T1000 (cell line): ENCODE data around the gene WDFY2.
"Not testable (repeated sequence)": the region's sequence is repeated elsewhere in the genome, so short reads cannot be mapped to it uniquely, and the experiment has no call there.

Experiments
- DNase-seq: peaks from one replicate; lab custom pipeline; 2025; ENCODE audit warnings: mixed read lengths; lab: John Stamatoyannopoulos, UW

The WDFY2 gene

GRCh38 chr13:51666374-51666773 lies 82.1 kb downstream of the WDFY2 start:
- no peak for DNase-seq

GRCh38 chr13:51666839-51667238 lies 82.6 kb downstream of the WDFY2 start:
- DNase-seq, result no peak

- no peak for DNase-seq
Observed at GRCh38 chr13:51668580-51669195, 84.4 kb downstream of the WDFY2 start.

DNA sequence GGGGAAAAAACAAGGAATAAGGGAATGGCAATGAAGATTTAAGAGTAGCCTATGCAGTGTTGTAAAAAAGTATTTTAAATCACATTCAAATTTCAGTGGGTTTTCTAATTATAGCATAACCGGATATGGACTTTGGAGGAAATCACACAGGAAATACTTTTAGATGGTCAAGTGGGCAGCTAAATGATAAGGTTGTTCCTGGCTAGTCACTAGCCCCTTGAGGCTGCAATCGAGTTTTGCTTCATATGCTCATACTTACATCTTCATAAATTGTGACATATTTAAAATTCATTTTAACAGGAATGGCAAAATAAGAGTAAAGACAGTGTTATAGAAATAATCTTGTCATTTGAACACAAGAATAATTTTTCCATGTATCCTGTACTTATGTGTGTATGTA lies 88.9 kb downstream of the WDFY2 start:
- DNase-seq, result no peak

DNA sequence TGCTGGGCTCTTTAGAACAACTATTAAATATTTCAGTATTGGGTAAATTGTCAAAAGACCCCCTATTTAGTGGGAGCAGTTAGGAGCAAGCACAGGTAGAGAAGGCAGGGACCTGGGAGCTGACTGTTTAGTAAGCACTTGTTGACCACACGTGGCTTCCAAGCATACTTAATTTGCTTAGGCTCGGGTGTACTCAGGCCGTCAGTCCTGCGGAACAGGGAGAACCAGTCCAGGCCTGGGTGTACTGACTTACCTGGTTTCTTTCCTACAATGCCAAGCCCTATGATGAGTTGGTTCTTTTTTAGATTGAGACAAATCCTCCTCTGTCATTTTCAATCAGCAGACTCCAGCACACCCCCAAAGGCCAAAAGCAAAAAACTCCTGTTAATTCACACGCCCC lies 90.0 kb downstream of the WDFY2 start:
- no peak for DNase-seq

GRCh38 chr13:51675385-51675784 lies 91.1 kb downstream of the WDFY2 start:
- DNase-seq, result no peak

GRCh38 chr13:51675877-51676276 lies 91.6 kb downstream of the WDFY2 start:
- DNase-seq, result no peak

DNA sequence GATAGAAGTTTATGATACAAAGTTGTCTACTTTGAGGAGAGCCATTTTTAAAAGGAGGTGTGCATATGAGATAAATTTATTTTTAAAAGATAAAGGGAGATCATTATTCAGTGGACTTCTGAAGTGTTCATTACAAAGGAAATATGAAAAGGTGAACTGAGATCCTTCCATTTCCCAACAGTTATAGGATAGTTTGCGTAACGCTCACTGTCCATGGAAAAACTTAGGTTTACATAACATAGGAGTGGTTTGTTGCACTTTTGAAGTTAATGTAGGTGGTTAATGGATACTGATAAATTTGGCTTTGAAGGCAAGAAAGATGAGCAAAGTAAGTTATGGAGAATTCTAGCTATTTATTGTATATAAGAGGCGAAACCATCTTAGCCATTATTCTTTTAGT lies 92.5 kb downstream of the WDFY2 start:
- no peak for DNase-seq

- DNase-seq, result no peak
Observed at GRCh38 chr13:51678420-51678819, 94.2 kb downstream of the WDFY2 start.

GRCh38 chr13:51679616-51680015 lies 95.4 kb downstream of the WDFY2 start:
- no peak for DNase-seq

GRCh38 chr13:51681037-51681678 lies 96.9 kb downstream of the WDFY2 start:
- no peak for DNase-seq

- no peak for DNase-seq
Observed at GRCh38 chr13:51682686-51683085, 98.4 kb downstream of the WDFY2 start.

- DNase-seq, result no peak
Observed at GRCh38 chr13:51683597-51683996, 99.3 kb downstream of the WDFY2 start.

- no peak for DNase-seq
Observed at GRCh38 chr13:51684076-51684475, 99.8 kb downstream of the WDFY2 start.

DNA sequence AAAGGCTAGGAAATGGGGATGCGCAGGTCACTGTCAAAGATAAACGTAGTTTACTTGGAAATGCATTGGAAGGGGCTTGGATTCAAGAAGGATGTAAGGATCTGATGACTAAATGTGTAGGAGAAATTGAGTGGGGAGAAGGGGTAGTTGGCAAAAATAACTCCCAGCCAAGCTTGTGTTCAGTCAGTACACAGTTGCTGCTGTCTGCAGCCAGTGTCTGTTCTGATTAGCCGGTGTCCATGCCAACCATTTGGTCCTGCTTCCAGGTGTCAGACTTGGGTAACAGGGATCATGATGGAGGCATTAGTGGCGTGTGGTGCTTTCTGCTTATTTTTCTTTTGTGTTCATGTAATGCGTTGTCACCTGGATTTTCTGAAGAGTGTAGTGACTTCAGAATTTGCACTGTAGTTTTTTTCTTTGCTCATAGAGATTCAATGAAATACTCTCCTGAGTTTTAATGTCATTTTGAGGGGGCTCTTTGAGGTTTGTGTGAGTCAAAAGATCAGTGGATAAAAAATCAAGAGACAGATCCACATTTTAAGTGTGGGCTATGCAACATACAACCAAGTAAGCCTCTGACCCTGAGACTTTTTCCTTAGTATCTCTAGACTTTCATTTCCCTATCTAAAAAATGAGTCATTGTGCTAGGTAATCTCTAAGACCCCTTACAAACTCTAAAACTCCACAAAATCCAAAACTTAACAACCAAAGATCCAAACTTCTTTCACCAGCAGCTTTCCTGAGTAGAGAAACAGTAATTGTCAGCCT lies 103.9 kb downstream of the WDFY2 start:
- DNase-seq, result no peak

DNA sequence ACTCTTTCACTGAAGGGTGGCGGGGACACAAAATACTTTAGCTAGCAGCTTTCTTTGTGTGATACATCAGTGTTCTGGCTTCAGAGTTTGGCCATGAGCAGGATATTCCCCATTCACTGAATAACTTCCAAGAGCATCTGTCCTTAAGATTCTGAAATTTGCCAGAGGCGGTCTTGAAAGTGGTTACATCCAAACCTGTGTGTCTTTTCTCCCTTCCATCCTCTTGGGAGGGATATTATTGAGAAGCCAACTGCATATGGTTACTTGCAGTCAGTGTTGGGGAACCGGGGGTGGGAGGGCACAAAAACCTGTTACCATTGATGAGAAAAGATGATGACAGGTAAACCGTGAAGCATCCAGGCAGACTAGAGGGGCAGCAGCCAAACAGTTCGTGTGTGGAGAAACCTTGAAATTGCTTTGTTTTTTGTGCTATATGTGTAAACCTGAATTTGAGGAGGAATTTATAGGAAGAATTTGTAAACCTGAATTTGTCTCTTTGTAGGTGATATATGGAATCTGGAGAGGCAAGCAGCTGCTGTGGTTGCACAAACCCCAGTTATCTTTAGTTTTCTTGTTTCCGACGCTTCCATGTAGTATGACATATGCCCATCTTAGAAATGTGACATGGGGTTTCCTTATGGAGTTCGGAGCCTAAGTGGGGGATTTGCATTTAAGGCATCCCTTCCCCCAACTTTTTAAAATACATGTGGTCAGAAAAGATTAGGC lies 104.8 kb downstream of the WDFY2 start:
- DNase-seq, result no peak

DNA sequence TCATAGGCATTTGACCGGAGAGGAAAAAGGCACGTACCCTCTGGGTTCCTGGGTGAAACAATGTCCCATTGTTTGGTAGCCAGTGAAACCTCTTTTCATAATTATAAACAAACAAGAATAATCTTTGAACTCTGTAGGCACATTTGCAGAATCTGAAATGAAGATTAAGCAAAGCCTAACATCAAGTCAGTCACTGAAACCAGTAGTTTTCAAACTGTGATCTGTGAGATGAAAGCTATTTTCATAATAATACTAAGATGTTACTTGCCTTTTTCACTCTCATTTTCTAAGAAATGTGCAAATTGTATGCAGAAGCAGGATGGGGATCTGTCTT lies 105.4 kb downstream of the WDFY2 start:
- DNase-seq, result no peak

DNA sequence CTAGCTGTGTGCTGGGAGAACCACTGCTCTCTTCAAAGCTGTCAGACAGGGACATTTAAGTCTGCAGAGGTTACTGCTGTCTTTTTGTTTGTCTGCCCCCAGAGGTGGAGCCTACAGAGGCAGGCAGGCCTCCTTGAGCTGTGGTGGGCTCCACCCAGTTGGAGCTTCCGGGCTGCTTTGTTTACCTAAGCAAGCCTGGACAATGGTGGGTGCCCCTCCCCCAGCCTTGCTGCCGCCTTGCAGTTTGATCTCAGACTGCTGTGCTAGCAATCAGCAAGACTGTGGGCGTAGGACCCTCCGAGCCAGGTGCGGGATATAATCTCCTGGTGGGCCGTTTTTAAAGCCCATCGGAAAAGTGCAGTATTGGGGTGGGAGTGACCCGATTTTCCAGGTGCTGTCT lies 111.4 kb downstream of the WDFY2 start:
- DNase-seq, result not testable (repeated sequence)

DNA sequence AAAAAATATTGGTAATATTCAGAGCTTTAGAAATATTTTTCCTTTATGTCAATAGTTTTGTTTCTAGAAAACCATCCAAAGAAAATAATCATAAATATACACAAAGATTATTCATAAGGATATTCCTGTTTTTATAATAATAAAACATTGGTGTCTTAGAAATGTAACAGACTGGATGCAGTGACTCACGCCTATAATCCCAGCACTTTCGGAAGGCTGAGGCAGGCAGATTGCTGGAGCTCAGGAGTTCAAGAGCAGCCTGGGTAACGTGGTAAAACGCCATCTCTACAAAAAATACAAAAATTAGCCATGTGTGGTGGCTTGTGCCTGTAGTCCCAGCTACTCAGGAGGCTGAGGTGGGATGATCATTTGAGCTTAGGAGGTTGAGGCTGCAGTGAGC lies 112.9 kb downstream of the WDFY2 start:
- no peak for DNase-seq

- no peak for DNase-seq
Observed at GRCh38 chr13:51697855-51698254, 113.6 kb downstream of the WDFY2 start.

DNA sequence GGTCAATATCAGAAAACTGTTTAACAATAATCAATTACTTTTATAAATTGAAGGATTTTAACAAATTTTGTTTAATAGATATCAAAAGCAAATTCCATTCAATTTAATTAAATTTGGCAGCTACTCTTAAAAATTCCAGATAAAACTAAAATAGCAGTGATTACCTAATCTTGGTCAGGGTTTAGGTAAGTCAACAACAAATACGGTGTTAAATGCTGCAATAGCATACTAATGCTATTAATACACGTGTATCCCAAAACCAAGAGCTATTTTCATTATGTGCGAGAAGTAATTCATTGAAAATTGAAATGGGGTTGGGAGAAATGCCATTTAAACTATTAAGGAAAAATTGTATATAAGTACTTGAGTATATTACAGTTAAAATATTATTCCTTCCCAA lies 114.1 kb downstream of the WDFY2 start:
- DNase-seq, result no peak

DNA sequence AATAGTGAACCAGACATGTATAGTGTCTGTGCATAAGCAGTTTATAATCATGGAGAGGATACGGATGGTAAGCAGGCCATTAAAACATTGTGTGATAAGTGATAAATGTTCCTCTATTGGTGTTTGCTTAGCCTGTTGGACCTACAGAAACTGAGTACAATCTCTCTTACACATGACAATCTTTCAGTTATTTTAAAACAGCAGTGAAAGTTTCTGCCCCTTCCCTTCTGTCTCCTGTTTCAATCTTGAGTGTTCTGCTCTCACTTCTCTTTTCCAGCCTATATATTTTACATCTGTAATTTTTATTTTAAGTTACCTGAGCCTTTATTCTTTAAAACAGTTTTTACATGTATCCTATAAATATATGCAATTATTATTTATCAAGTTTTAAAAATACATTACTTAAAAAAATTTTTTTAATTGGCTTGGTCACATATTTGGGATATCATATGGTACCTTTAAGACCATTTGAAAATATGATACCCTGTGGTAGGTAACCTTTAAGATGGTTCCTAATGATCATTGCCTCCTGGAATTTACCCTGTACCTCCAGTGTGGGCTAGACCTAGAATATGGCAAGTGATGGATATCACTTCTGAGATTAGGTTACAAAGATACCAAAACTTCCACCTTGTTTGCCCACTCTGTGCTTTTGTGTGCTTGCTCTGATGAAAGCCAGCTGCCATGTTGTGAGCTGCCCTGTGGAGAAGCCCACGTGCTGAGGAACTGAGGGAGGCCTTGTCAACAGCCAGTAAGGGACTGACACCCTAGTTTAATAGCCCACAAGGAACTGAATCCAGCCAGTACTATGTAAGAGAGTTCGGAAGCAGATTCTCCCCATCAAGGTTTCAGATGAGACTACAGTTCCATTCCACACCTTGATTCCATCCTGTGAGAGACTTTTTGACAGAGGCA lies 120.4 kb downstream of the WDFY2 start:
- no peak for DNase-seq
